ENCODE data around the gene MSRB1.
"Not testable (repeated sequence)": the region's sequence is repeated elsewhere in the genome, so short reads cannot be mapped to it uniquely, and the experiment has no call there.

The MSRB1 gene

DNA sequence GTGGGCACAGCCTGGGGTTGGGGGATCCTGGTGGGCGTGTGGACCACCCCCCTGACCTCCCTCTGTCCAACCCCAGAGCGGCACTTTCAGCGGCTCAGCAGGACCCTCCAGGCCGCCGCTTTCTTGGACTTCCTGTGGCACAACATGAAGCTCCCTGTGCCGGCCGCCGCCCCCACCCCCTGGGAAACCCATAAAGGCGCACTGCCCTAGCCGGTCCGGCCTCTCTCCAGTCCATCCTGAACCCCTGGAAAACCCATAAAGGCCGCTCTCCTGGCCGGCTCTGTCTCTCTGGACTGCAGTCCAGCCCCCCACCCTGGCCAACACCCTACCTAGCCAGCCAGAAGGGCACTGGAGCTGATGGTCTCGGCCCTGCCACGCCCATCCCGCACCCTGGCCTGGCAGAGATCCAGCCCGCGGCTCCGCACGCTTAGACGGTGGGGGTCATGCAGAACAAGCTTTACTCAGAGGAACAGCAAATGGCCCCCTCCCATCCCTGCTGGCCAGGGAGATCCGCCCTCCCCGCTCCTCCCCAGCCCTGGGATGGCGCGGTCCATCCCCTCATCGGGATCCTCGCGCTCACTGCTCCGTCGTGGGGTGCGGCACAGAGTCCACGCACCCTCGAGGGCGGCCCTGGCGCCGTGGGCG lies 35.6 kb upstream of the MSRB1 start:
- DNase-seq: no peak

DNA sequence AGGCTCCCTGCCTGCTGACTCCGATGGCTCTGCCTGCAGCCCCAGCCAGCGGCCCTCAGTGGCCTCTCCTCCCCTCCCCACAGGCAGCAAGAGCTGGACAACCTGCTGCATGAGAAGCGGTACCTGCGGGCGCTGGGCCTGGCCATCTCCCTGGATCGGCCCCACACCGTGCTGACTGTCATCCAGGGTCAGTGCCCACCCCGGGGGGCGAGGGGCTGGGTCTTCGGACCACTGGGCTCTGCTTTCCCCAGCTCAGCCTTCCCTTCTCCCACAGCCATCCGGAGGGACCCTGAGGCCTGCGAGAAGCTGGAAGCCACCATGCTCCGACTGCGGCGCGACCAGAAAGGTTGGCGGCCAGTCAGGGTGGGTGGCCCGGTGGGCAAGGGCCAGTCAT lies 34.9 kb upstream of the MSRB1 start:
- no peak for DNase-seq

DNA sequence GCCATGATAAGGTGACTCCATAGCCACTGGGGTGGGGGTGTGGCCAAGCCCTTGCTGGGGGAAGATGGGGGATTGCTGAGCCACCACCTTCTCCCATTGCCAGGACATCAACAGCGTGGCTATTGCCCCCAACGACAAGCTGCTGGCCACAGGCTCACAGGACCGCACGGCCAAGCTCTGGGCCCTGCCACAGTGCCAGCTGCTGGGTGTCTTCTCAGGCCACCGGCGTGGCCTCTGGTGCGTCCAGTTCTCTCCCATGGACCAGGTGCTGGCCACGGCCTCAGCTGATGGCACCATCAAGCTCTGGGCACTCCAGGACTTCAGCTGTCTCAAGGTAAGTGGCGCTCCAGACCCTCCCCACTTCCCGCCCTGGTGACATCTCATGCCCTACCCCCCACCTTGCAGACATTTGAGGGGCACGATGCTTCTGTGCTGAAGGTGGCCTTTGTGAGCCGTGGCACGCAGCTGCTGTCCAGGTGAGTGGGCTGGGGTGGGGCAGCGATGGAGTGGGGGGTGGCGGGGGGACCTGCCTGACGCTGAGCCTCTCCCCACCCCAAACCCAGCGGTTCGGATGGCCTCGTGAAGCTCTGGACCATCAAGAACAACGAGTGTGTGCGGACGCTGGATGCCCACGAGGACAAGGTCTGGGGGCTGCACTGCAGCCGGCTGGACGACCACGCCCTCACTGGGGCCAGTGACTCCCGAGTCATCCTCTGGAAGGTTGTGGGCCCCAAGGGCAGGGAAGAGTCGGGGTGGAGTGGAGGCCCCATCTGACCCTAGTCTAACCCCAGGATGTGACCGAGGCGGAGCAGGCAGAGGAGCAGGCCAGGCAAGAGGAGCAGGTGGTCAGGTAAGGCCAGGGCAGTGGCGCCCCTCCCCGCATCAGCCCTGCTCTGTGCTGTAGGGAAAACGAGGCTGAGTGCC lies 34.2 kb upstream of the MSRB1 start:
- no peak for DNase-seq

DNA sequence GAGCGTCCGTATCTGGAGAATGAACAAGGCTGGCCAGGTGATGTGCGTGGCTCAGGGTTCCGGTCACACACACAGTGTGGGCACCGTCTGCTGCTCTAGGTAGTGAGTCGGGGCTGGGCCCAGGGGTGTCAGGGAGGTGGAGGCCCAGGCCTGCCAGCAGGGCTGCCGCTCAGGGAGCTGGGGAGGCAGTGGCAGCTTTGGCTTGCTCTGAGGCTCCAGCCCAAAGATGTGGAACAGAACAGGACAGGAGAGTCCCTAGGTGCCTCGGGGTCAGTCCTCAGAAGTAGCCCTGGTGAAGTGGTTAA lies 33.2 kb upstream of the MSRB1 start:
- no peak for DNase-seq

DNA sequence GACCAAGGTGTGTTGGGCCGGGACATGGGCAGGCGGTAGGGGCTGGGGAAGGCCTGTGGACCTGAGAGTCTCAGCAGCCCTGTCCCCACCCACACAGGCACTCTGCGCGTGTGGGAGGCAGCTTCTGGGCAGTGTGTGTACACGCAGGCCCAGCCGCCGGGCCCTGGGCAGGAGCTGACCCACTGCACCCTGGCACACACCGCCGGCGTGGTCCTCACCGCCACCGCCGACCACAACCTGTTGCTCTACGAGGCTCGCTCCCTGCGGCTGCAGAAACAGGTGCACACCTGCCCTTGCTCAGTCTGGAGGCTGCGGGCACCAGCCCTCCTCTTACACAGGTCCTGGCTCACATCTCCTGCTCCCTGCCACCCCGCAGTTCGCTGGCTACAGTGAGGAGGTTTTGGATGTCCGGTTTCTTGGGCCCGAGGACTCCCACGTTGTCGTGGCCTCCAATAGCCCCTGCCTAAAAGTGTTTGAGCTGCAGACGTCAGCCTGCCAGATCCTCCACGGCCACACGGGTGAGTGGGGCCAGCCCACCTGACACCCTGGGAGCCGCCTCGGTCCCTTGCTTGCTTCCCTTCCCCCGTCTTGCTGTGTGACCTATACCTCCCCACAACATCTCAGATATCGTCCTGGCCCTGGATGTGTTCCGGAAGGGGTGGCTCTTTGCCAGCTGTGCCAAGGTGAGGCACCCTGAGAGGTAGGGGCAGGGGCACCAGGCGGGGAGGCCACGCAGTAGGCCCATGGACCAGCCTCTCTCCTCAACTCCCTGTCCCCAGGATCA lies 32.6 kb upstream of the MSRB1 start:
- DNase-seq: no peak

DNA sequence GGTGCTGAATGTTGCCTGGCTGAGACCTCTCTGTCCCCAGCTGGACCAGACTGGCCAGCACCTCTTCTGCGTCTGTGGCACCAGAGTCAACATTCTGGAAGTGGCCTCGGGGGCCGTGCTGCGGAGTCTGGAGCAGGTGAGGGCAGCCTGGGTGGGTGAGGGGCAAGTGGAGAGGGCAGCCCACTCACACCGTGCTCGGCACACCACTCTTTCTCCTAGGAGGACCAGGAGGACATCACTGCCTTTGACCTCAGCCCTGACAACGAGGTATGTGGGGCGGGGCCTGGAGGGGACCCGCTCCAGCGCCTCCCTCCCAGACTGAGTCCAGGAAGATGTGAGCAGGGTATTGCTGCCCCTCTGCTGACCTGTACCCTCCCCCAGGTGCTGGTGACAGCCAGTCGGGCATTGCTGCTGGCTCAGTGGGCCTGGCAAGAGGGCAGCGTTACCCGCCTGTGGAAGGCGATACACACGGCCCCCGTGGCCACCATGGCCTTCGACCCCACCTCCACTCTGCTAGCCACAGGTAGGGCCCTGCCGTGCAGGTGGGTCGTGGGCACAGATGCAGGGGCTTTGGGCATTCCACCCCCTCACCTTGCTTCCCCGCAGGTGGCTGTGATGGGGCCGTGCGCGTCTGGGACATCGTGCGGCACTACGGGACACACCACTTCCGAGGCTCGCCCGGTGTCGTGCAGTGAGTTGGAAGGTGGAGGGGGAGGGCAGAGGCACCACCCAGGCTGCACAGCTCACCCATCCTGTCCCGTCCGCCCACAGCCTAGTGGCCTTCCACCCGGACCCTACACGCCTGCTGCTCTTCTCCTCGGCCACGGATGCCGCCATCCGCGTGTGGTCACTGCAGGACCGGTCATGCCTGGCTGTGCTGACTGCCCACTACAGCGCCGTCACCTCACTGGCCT lies 31.4 kb upstream of the MSRB1 start:
- no peak for DNase-seq

DNA sequence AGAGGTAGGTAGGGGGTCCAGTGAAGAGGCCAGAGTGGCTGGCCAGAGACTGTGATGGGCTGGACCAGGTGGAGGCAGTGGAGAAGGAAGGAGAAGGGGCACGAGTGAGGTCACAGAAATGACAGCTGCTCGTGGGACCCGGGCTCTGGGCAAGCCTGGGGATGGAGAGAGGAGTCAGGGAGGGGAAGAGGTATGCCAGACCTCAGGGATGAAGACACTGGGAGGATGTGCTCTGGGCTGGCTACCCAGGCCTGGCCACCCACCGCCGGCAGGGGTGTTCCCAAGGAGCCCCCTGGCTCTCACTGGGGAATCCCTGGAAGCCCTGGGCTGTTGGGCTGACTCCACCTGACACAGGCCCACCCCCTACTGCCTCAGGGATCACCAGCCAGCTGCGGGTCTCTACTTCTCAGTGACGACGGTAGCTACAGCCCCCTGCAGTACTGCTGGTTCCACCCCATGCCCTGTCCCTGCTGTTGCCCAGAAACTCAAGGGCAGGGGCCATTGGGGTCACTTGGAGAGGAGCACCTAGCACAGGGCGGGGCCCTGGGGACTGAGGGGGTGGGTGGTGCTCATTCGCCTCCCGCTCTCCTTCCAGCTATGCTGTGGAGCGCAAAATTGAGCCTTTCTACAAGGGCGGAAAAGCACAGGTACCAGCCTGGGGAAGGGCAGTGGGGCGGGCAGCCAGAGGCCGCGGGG lies 30.6 kb upstream of the MSRB1 start:
- no peak for DNase-seq

DNA sequence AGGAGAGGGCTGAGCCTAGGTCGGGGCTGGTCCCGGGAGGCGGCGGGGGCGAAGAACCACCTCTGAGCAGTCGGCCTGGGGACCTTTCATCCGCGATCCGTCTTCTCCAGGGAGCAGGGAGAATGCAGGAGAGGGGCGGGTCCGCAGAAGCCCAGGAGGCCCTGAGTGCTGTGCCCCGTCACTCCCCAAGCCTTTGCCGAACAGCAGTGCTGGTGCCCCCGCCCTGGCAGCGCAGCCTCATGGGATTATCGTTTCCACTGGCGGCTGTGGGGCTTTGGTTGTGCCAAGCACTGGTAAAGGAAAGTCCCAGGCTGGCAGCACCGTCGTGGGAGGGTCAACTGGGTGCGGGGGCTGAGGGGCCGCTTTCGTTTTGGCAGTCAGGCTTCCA lies 29.5 kb upstream of the MSRB1 start:
- no peak for DNase-seq

DNA sequence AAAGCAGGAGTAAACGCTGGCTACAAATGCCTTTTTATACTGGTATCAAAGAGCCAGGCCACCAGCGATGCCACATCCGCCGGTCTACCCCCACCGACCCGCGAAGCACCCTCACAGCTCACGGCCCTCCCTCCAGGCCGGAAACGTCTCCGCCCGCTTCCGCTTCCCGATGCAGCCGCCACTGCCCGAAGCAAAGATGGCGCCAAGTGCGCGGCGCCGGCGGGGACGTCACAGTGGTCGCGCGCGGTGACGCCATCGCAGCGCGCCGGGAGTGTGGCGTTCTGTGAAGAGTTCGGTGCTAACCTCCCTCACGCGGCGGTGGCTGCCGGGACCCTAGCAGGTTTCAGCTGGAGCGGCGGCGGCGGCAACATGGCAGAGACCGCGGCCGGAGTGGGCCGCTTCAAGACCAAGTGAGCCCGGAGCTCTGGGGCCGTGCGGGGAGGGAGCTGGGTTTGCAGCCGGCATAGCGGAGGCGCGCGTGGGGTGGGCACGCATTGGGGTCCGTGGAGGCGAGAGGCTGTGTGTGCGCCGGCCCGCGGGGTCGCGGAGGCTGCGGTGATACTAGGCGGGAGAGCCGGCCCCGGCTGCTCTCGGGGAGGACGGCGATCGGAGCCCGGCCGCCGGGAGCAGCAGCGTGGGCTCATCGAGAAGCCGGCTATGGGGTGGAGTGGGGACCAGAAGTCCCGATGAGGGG lies 28.9 kb upstream of the MSRB1 start, which contains the start of gene TBL3:
Gene TBL3 (plus strand): TSS at position 258 of the 694 bp plus-strand sequence. CDS start 112 bp downstream, at position 370.
- peak; percentile 90 for DNase-seq

DNA sequence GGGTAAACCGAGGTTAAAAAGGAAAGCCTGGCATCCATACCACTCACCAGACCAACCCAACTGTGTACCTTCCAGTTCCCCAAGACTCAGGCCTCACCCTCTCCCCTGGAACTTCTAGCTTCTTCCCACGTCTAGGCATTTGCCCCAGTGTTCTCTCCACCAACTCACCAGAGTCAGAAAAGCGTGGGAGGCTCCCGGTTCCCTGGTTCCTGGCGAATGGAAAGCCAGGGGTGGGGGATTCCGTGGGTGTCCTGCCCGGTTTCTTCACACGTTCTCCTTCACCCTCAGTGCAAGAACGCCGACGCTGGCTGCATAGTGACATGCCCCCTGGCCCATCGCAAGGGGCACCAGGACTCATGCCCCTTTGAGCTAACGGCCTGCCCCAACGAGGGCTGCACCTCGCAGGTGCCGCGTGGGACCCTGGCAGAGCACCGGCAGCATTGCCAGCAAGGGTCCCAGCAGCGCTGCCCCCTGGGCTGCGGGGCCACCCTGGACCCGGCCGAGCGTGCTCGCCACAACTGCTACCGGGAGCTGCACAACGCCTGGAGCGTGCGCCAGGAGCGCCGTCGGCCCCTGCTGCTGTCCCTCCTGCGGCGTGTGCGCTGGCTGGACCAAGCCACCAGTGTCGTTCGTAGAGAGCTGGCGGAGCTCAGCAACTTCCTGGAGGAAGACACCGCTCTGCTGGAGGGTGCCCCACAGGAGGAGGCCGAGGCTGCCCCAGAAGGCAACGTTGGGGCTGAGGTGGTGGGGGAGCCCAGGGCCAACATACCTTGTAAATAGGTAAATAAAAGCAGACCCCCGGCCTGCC lies 25.4 kb upstream of the MSRB1 start:
- DNase-seq: no peak

DNA sequence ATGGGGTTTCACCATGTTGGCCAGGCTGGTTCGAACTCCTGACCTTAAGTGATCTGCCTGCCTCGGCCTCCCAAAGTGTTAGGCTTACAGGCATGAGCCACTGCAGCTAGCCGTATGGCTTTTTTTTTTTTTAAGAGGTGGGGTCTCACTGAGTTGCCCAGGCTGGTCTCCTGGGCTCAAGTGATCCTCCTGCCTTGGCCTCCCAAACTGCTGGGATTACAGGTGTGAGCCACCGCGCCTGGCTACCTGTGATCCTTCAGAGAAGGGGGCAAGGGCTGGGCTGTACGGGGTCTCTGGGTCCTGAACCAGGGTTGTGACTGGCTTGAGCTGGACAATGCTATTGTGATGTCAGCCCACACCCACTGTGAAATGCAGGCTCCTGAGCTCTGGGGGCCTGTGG lies 23.5 kb upstream of the MSRB1 start, which contains the start of gene RNF151:
Gene RNF151 (plus strand): TSS at position 397 of the 400 bp plus-strand sequence. CDS start 26 bp downstream, outside the sequence.
- DNase-seq: no peak

DNA sequence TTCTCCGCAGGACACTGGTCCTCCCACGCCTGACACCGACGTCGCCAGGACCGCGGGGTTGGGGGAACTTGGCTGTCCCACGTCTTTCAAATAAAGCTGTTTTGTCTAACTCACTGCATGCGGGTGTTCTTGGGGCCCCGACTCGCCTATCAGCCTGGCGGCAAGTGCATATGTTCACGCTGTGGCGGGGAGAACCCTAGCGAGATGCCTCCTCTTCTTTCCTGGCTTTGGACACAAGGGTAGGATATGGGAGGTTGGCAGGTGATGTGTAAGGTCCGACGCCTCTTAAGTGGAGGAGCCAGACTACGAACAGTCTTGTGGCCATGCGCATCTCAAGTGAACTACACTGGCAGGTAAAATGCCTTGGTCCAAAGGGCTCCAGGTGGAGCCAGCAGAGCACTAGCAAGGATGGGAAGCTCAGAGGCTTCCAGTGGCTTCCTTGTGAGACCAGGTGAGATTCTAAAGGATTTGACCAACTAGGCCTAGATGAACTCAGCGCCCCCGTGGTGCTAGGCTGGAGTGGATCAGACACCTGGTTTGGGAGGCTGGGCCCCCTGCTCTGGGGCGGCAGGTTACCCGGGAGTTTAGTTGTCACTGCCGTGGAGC lies 22.5 kb upstream of the MSRB1 start:
- DNase-seq: no peak

DNA sequence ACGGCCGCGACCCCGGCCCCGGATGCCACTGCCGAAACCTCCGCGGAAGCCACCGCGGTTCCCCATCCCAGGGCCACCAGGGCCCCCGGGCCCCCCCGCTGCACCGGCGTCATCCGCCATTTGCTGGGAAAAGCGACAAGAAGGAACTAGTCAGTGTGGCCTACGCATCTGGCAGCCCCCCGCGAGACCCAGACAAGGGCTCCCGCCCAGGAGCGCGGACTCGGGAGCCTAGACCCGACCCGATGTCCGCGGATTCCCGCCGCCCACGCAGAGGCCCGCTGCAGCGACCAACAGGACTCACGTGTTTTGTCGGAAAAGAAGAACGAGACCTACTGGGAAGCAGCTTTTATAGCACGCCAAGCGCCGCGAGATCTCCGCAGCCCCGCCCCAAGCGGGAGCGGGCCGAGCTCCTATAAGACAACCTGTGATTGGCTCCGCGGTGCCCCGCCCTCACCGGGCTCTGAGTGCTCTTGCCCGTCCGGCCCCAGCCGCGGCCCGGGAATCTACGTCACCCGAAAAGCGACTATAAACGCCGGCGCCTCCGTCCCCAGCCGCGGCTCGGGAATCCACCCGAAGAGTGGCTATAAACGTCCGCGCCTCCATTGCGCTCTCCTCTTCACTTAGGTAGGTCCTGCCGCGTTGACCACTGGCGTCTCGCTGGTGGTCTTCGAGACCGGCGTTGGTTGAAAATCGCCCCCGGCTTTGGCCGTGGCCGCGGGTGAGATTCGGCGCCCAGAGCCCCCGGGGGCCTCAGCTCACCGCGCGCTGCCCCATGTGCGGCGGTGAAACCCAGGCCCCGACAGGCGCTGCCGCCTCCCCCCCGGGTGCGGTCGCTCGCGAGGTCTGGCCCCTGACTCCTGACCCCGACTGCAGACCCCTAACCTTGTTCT lies 21.8 kb upstream of the MSRB1 start, which contains the start of gene RPS2:
Gene RPS2 (minus strand): TSS at position 321 of the 890 bp plus-strand sequence. CDS start 201 bp downstream, at position 120.
- DNase-seq: peak; percentile 99

DNA sequence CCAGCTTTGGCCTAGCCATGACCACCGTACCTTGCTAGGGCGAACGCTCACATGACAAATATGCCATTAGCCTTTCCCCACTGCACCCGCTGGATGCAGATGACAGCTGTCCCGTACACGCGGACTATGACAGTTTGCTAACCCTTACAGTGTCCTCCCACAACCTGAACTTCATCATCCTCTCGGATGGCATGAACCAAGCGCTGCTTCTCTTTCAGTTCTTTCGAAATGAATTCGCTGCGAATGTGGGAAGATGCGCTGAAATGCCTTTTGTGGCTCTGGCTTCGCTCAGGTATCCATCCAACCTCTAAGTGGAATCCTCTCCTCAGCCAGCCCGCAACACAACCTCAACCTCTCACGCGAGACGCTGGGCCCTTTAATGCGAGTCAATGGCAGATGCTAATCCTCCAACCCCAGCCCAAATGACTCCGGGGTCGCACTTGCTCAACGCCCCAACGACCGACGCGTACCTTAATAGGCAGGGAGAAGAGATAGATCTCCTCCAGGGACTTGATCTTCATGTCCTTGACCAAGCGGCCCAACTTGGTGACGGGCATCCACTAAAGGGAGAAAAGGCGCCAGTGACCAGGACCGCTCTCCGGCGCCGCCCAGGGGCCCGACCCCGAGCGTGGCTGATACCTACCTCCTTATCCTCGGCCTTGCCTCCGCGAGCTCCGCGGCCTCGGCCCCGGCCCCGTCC lies 21.0 kb upstream of the MSRB1 start:
- DNase-seq: no peak

DNA sequence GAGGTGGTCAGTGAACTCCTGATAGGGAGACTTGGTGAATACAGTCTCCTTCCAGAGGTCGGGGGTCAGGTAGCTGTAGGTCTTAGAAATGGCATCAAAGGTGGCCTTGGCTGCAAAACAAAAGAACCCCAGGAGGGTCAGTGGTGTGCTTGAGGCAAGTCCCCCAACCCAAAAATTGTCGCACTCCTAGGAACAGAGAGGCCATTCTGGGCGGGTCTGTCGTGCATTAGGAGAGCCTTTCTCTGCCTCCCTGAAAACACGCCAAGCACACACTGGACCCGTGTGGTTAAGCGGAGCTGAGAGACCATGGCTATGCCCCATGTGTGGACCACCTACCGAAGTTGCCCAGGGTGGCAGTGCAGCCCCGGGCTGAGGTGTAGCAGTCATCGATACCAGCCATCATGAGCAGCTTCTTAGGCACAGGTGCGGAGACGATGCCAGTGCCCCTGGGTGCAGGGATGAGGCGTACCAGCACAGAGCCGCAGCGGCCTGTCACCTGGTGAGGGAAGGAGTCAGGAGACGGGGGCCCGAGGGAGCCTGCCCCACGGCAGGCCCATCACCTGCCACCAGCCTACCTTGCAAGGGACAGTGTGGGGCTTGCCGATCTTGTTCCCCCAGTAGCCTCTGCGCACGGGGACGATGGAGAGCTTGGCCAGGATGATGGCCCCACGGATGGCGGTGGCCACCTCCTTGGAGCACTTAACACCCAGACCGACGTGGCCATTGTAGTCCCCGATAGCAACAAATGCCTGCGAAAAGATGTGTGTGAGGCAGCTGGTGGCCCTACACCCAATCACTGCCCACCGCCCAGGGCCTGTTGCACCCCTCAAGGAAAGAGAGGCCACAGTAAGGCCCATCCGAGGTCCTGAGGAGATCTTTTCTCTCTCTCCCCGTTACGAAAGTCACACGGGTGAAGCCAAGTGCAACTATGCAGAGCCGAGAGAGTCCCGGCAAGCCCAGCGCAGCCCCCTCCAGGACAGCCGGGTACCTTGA lies 19.5 kb upstream of the MSRB1 start:
- not testable (repeated sequence) for DNase-seq

DNA sequence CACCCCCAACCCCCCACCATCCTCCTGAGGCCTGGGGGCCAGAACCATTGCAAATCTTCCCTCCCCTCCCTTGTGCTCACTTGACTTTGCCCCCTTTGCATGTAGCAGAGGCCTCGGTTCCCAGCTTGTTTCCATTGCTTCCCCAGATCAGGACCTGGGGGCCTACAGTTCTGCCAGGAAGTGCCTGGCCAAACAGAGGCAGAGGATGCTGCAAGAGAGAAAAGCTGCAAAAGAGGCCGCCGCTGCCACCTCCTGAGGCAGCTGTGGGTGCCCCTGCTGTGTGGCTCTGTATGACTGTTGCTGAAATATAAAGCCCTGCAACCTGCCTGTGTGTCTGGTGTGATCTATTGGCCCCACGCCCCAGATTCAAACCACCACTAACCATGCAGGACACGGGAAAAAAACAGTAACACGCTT lies 18.7 kb upstream of the MSRB1 start:
- no peak for DNase-seq
